HCT116 (cell line): ENCODE measurements around the gene ELP5. TPM values are rescaled to one million over a fixed set of nuclear protein-coding genes. Genes with fewer than 3 reads are reported as not detected.

Experiments
- microRNA counts: library from miRNA; unstranded; fragments of <30 nt; microRNA quantifications from one replicate; lab custom pipeline; 2015
- microRNA-seq: library from miRNA; unstranded; fragments of <30 nt; microRNA quantifications from one replicate; pipeline ENCODE4, GENCODE V29; 2016; ENCODE audit warnings: borderline number of aligned reads
- total RNA-seq: library from RNA; stranded (reverse); gene quantifications from one replicate; pipeline ENCODE4 v1.2.1, GENCODE V29; 2021; ENCODE audit not compliant: unreplicated experiment

ELP5 gene
- total RNA-seq, 1 experiment from 2014 or later, result 81.7 TPM

MicroRNA genes within 50 kb of the gene (microRNA counts, 767-probe panel; counts per million panel counts)
- microRNA hsa-miR-324-3p (lab: Ali Mortazavi, UCI) (not detected), microRNA hsa-miR-324-5p (lab: Ali Mortazavi, UCI) (not detected)

Small RNAs within 50 kb of the gene (microRNA-seq; reads per million reads assigned to microRNA genes)
- gene MIR324, result 6,230 reads per million, percentile 93 among the genes with 10 or more reads in this experiment

Other genes with a start within 250 kb of the ELP5 start
- 160 TPM for gene RNASEK, start 239.6 kb upstream of the ELP5 start, total RNA-seq
- 0.57 TPM for gene BCL6B, start 229.2 kb upstream of the ELP5 start, total RNA-seq
- 6.8 TPM for gene SLC16A13, start 216.2 kb upstream of the ELP5 start, total RNA-seq
- gene SLC16A11, start 208.1 kb upstream of the ELP5 start, total RNA-seq, result not detected
- gene CLEC10A, start 172.0 kb upstream of the ELP5 start, total RNA-seq, result not detected
- gene ASGR2, start 137.4 kb upstream of the ELP5 start, total RNA-seq, result 0.32 TPM
- gene ASGR1, start 72.8 kb upstream of the ELP5 start, total RNA-seq, result 1.2 TPM
- gene DLG4, start 32.4 kb upstream of the ELP5 start, total RNA-seq, result 15.0 TPM
- gene ACADVL, start 32.3 kb upstream of the ELP5 start, total RNA-seq, result 554 TPM
- gene DVL2, start 17.7 kb upstream of the ELP5 start, total RNA-seq, result 69.7 TPM
- gene PHF23, start 12.8 kb upstream of the ELP5 start, total RNA-seq, result 48.5 TPM
- 287 TPM for gene GABARAP, start 9.8 kb upstream of the ELP5 start, total RNA-seq
- gene CTDNEP1, start 481 bp upstream of the ELP5 start, total RNA-seq, result 143 TPM
- gene CLDN7, start 10.3 kb downstream of the ELP5 start, total RNA-seq, result 286 TPM
- 2.5 TPM for gene SLC2A4, start 29.5 kb downstream of the ELP5 start, total RNA-seq
- gene YBX2, start 42.4 kb downstream of the ELP5 start, total RNA-seq, result 2.3 TPM
- 1,139 TPM for gene EIF5A, start 55.4 kb downstream of the ELP5 start, total RNA-seq
- gene GPS2, start 63.1 kb downstream of the ELP5 start, total RNA-seq, result 61.3 TPM
- gene NEURL4, start 77.1 kb downstream of the ELP5 start, total RNA-seq, result 56.9 TPM
- gene ACAP1, start 84.3 kb downstream of the ELP5 start, total RNA-seq, result 8.8 TPM
- 5.4 TPM for gene KCTD11, start 99.9 kb downstream of the ELP5 start, total RNA-seq
- gene TMEM95, start 102.9 kb downstream of the ELP5 start, total RNA-seq, result not detected
- gene TNK1, start 128.9 kb downstream of the ELP5 start, total RNA-seq, result 16.8 TPM
- 43.8 TPM for gene PLSCR3, start 142.3 kb downstream of the ELP5 start, total RNA-seq
- 110 TPM for gene TMEM256, start 151.9 kb downstream of the ELP5 start, total RNA-seq
- gene NLGN2, start 155.6 kb downstream of the ELP5 start, total RNA-seq, result 60.5 TPM
- gene SPEM1, start 168.1 kb downstream of the ELP5 start, total RNA-seq, result 0.32 TPM
- not detected for gene SPEM2, start 173.4 kb downstream of the ELP5 start, total RNA-seq
- gene SPEM3, start 176.6 kb downstream of the ELP5 start, total RNA-seq, result not detected
- gene TMEM102, start 183.2 kb downstream of the ELP5 start, total RNA-seq, result 16.4 TPM
- 6.1 TPM for gene FGF11, start 187.3 kb downstream of the ELP5 start, total RNA-seq
- 10.4 TPM for gene CHRNB1, start 192.8 kb downstream of the ELP5 start, total RNA-seq
- 17.1 TPM for gene ZBTB4, start 227.4 kb downstream of the ELP5 start, total RNA-seq
- gene SLC35G6, start 229.2 kb downstream of the ELP5 start, total RNA-seq, result not detected
- 205 TPM for gene POLR2A, start 232.2 kb downstream of the ELP5 start, total RNA-seq